HepG2 (cell line): ENCODE measurements around the gene CLDN9. TPM values are rescaled to one million over a fixed set of nuclear protein-coding genes. Genes with fewer than 3 reads are reported as not detected.

Experiments
- AGO2 ChIP-seq: fragments of 200-400 bp; formaldehyde crosslinking; optimal IDR thresholded peaks from 2 replicates; pipeline ENCODE3; 2017; ENCODE audit warnings: mild to moderate bottlenecking, low read depth, low read length, moderate library complexity
- HNRNPUL1 ChIP-seq: fragments of 200-400 bp; formaldehyde crosslinking; IDR thresholded peaks from 2 replicates; pipeline ENCODE4 v1.6.1; 2017; ENCODE audit warnings: low read depth, mild to moderate bottlenecking, low read length, moderate library complexity
- KMT2A ChIP-seq: sonication (generic); formaldehyde crosslinking; IDR thresholded peaks from 2 replicates; pipeline ENCODE4 v1.4.0; 2020; ENCODE audit warnings: missing genetic modification reagents
- MIER2 ChIP-seq: IDR thresholded peaks from 2 replicates; pipeline ENCODE4 v1.6.1; 2016; ENCODE audit warnings: missing biosample characterization, missing genetic modification reagents
- SETDB1 ChIP-seq: sonication (generic); formaldehyde crosslinking; IDR thresholded peaks from 2 replicates; pipeline ENCODE4 v1.5.1; 2020; ENCODE audit warnings: missing genetic modification reagents, mild to moderate bottlenecking, borderline replicate concordance
- TCF12 ChIP-seq, 2 experiments: fragments of 450-650 bp in 1 of 2; sonication (generic) in 1 of 2; formaldehyde crosslinking in 1 of 2; IDR thresholded peaks; 2 replicates each; pipeline versions ENCODE4 v1.6.1 to v1.8.0; 2017 to 2022; ENCODE audit warnings: antibody characterized with exemption in 1 of 2, mild to moderate bottlenecking in 1 of 2, missing genetic modification reagents in 1 of 2, moderate library complexity in 1 of 2
- WIZ ChIP-seq: sonication (generic); formaldehyde crosslinking; IDR thresholded peaks from 2 replicates; pipeline ENCODE4 v1.5.1; 2020; ENCODE audit warnings: mild to moderate bottlenecking, missing genetic modification reagents
- ZBTB7B ChIP-seq: sonication (generic); formaldehyde crosslinking; IDR thresholded peaks from 2 replicates; pipeline ENCODE4 v1.4.0; 2020; ENCODE audit warnings: missing genetic modification reagents
- ZNF30 ChIP-seq: sonication (generic); formaldehyde crosslinking; IDR thresholded peaks from 2 replicates; pipeline ENCODE4 v1.5.0; 2020; ENCODE audit warnings: mild to moderate bottlenecking, missing genetic modification reagents
- ZNF331 ChIP-seq: sonication (generic); formaldehyde crosslinking; IDR thresholded peaks from 2 replicates; pipeline ENCODE4 v1.4.0; 2020; ENCODE audit warnings: missing genetic modification reagents
- ZNF382 ChIP-seq: sonication (generic); formaldehyde crosslinking; IDR thresholded peaks from 2 replicates; pipeline ENCODE4 v1.5.0; 2020; ENCODE audit warnings: missing genetic modification reagents, mild to moderate bottlenecking, borderline replicate concordance
- ZNF660 ChIP-seq: sonication (generic); formaldehyde crosslinking; IDR thresholded peaks from 2 replicates; pipeline ENCODE4 v1.5.1; 2020; ENCODE audit warnings: mild to moderate bottlenecking, low read depth, missing genetic modification reagents, borderline replicate concordance
- ZNF781 ChIP-seq: sonication (generic); formaldehyde crosslinking; IDR thresholded peaks from 2 replicates; pipeline ENCODE4 v1.5.1; 2020; ENCODE audit warnings: borderline replicate concordance, mild to moderate bottlenecking, missing genetic modification reagents; ENCODE audit errors: not compliant biosample characterization
- ZSCAN12 ChIP-seq: sonication (generic); formaldehyde crosslinking; IDR thresholded peaks from 2 replicates; pipeline ENCODE4 v1.9.0; 2021; ENCODE audit warnings: mild to moderate bottlenecking, missing genetic modification reagents
- polyA plus RNA-seq, 8 experiments: library from polyadenylated mRNA; depleted of rRNA in 3 of 8; stranded (reverse) in 7 of 8; unstranded in 1 of 8; fragments of >200 nt; fragmentation: Illumina TruSeq in 4 of 8; extraction: Trizol in 4 of 8; gene quantifications; 2 replicates each; pipeline versions ENCODE4 v1.2.1 to v1.2.3, GENCODE V29; 2011 to 2016; ENCODE audit warnings: low read depth in 4 of 8, missing spikeins in 1 of 8, mixed read lengths in 1 of 8; ENCODE audit not compliant: insufficient read depth in 1 of 8
- total RNA-seq, 5 experiments: library from RNA; depleted of rRNA; stranded (reverse); fragments of >200 nt; fragmentation: Illumina TruSeq; extraction: Trizol; gene quantifications; 2 replicates each; pipeline ENCODE4 v1.2.3, GENCODE V29; 2016; ENCODE audit warnings: low read depth in 1 of 5
- TF ChIP-seq, protein P1 (sequence below): IDR thresholded peaks from 2 replicates; pipeline ENCODE4 v1.6.1; 2016; ENCODE audit warnings: missing biosample characterization, missing genetic modification reagents, low read depth
- TF ChIP-seq, protein P2 (sequence below): sonication (generic); formaldehyde crosslinking; conservative IDR thresholded peaks from 2 replicates; pipeline ENCODE4 v1.8.1; 2023; ENCODE audit warnings: missing genetic modification reagents
- TF ChIP-seq, protein P3 (sequence below): sonication (generic); formaldehyde crosslinking; IDR thresholded peaks from 2 replicates; pipeline ENCODE4 v1.5.0; 2020; ENCODE audit warnings: mild to moderate bottlenecking, missing genetic modification reagents

CLDN9 gene
- total and polyA plus RNA-seq, 2 of the 13 experiments (the other 11 are each of a cell fraction or from before 2014, with no cell fraction given): 0.15 to 0.26 TPM

DNA sequence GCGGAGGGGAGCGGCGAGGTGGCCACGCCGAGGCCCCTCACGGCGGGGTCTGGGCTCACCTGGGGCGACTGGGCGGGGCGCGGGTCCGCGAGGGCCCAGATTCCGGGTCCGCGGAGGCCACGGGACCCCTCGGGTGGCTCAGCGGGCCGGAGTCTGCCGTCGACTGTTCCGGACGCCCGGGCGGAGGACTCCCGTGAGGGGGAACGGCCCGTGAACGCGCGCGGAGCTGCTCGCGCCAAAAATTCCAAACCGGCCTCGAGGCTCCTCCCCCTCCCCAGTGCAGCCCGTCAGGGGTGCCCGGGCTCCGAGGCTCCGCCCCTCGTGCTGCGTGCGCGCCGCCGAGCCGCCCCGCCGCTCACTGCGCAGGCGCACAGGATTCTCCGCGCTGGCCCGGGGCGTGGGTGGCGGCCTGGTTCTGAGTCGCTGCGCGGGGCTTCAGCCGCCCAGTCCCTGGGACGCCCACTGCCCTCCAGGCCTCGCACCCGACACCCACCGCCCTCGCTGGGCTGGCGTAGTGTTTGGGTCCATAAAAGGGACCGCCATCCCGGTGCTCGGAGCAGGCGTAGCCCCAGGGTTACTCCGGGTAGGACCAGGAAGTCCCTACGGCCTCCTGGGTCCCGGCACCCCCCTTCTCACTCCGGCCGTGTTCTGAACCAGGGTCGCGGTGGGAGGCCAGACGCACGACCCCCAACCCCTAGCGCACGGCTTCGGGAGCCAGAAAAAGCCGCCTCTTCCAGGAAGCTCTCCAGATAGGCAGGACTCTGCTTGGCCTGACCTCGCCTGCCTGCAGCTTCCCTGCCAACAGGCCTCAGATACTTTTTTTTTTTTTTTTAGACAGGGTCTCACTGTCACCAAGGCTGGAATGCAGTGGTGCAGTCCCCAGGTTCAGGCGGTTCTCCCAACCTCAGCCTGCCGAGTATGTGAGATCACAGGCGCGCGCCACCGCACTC is 32.2 kb upstream of the CLDN9 start, which contains the start of gene PKMYT1 (continued):
- TF ChIP-seq MIER2 (CRISPR knock-in tag): 0 out of 2 replicates have a peak, but pooled peaks have one; percentile 8
- TF ChIP-seq HNRNPUL1: no peak
- TF ChIP-seq, protein P1, sequence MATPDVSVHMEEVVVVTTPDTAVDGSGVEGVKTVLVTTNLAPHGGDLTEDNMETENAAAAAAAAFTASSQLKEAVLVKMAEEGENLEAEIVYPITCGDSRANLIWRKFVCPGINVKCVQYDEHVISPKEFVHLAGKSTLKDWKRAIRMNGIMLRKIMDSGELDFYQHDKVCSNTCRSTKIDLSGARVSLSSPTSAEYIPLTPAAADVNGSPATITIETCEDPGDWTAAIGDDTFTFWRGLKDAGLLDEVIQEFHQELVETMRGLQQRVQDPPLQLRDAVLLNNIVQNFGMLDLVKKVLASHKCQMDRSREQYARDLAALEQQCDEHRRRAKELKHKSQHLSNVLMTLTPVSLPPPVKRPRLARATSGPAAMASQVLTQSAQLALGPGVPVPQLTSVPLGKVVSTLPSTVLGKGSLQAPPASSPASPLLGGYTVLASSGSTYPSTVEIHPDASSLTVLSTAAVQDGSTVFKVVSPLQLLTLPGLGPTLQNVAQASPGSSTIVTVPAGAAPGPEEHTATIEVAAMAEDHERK (CRISPR knock-in tag): peak; percentile 83
- TF ChIP-seq ZNF30 (CRISPR knock-in tag): 0 out of 2 replicates have a peak, but pooled peaks have one; percentile 35
- TF ChIP-seq, protein P2, sequence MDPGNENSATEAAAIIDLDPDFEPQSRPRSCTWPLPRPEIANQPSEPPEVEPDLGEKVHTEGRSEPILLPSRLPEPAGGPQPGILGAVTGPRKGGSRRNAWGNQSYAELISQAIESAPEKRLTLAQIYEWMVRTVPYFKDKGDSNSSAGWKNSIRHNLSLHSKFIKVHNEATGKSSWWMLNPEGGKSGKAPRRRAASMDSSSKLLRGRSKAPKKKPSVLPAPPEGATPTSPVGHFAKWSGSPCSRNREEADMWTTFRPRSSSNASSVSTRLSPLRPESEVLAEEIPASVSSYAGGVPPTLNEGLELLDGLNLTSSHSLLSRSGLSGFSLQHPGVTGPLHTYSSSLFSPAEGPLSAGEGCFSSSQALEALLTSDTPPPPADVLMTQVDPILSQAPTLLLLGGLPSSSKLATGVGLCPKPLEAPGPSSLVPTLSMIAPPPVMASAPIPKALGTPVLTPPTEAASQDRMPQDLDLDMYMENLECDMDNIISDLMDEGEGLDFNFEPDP (CRISPR knock-in tag): peak; percentile 91; the same call in 1 of the 2 replicates
- TF ChIP-seq, protein P3, sequence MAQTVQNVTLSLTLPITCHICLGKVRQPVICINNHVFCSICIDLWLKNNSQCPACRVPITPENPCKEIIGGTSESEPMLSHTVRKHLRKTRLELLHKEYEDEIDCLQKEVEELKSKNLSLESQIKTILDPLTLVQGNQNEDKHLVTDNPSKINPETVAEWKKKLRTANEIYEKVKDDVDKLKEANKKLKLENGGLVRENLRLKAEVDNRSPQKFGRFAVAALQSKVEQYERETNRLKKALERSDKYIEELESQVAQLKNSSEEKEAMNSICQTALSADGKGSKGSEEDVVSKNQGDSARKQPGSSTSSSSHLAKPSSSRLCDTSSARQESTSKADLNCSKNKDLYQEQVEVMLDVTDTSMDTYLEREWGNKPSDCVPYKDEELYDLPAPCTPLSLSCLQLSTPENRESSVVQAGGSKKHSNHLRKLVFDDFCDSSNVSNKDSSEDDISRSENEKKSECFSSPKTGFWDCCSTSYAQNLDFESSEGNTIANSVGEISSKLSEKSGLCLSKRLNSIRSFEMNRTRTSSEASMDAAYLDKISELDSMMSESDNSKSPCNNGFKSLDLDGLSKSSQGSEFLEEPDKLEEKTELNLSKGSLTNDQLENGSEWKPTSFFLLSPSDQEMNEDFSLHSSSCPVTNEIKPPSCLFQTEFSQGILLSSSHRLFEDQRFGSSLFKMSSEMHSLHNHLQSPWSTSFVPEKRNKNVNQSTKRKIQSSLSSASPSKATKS (CRISPR knock-in tag): no peak
- TF ChIP-seq WIZ (CRISPR knock-in tag): no peak; the same call in 1 of the 2 replicates
- TF ChIP-seq ZNF331 (CRISPR knock-in tag): no peak
- TF ChIP-seq ZNF660: no peak
- peak; percentile 26; the same call in 1 of the 2 replicates for TF ChIP-seq ZBTB7B (CRISPR knock-in tag)
- TF ChIP-seq AGO2: peak; percentile 95
- TF ChIP-seq SETDB1: no peak
- peak; percentile 6; the same call in 1 of the 2 replicates for TF ChIP-seq KMT2A
- no peak for TF ChIP-seq ZSCAN12
- no peak for TF ChIP-seq ZNF781 (CRISPR knock-in tag)
- TF ChIP-seq ZNF382 (CRISPR knock-in tag): no peak
- TF ChIP-seq TCF12 (IDR thresholded peaks at IDR 0.05): no peak
- 0 out of 2 replicates have a peak, but pooled peaks have one; percentile 6 for TF ChIP-seq TCF12 (CRISPR knock-in tag; IDR thresholded peaks at IDR 0.05)
